ENCODE results near the gene KLHDC3.

KLHDC3 gene

DNA sequence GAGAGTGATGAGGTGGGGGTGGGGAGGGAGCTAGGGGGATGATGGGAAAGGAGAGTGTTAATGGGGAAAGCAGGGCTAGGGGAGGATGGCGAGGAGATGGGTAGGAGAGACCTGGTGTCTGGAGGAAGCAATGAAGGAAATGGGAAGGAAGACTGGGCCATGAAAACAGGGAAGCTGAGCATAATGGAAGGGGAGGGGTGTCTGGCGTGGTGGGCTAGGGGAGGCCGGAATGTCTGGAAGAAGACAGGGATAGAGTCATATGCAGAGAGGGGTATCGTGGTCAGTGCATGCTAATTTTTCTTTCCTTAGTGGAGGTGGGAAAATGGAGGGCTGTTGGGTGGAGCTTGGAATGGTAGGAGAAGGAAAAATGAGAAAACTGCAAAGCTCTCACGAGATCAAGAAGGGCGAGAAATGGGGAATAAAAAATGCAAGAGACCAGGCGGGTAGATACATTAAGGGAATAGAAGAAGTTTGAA is 423 bp downstream of the KLHDC3 start:
- Histone ChIP-seq H3K4me1 (peaks cover 0 to 49% (median 41%) of the 10 kb centered on the region in 4 donors), H3K36me3 (peaks cover 33 to 53% (median 47%) of the 10 kb centered on the region in 3 donors), H3K4me3 (peak overlapping the region; percentile 71 to 83), H3K9me3 (no peaks in the 10 kb centered on the region), H3K27ac (peak overlapping the region; percentile 85 to 86), H3K27me3 (no peaks in the 10 kb centered on the region)
- TF ChIP-seq, protein P1, sequence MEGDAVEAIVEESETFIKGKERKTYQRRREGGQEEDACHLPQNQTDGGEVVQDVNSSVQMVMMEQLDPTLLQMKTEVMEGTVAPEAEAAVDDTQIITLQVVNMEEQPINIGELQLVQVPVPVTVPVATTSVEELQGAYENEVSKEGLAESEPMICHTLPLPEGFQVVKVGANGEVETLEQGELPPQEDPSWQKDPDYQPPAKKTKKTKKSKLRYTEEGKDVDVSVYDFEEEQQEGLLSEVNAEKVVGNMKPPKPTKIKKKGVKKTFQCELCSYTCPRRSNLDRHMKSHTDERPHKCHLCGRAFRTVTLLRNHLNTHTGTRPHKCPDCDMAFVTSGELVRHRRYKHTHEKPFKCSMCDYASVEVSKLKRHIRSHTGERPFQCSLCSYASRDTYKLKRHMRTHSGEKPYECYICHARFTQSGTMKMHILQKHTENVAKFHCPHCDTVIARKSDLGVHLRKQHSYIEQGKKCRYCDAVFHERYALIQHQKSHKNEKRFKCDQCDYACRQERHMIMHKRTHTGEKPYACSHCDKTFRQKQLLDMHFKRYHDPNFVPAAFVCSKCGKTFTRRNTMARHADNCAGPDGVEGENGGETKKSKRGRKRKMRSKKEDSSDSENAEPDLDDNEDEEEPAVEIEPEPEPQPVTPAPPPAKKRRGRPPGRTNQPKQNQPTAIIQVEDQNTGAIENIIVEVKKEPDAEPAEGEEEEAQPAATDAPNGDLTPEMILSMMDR (IDR thresholded peaks at IDR 0.05), result no peak
- no peak for DNase-seq
- intact Hi-C loops (cut with DNase I; ENCODE audit: low total_unique reads), result loop anchor here (5.0 kb wide), 3 partner anchors 38 to 108 kb away; partner anchors contain the start of genes CNPY3 and CUL7

DNA sequence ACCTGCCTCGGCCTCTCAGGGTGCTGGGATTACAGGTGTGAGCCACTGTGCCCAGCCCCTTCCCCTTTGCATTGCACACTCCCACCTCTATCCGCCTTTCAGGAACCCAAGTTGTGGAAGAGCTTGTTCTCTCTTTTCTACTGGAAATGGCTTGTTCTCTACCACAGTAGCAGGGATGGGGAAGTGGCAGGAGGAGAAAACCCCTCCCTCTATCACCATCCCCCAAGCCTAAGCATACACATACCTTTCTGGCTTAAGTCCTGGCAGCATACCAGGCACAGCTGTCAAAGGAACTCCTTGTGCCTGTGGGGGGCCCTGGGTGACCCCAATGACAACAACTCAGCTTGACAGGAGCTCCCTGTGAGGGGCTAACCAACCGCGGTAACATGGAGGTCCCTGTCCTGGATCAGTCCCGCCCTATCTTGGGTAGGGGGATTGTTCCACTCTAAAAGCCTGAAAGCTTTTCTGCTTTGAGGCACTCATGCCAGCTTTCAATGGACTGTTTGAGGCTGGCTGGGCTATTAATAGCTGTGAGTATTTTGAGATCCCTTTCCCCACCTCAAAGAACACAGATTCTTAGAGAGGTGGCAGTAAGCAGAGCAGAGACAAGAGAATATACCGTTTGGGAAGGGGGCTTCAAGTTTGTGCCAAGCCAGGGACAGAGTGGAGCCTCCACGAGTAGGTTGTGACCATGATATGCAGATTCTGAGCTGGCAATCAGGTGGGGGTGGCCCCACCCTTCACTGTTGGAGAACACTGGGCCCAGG is 2.3 kb downstream of the KLHDC3 start:
- TF ChIP-seq, protein P1 (IDR thresholded peaks at IDR 0.05), result no peak

GRCh38 chr6:43016943-43017334 is 2.9 kb downstream of the KLHDC3 start:
- Histone ChIP-seq H3K4me1 (peaks cover 0 to 58% (median 44%) of the 10 kb centered on the region in 4 donors), H3K27ac (peak overlapping the region in 1 of 2 donors; percentile 45), H3K36me3 (peaks cover 14 to 34% (median 30%) of the 10 kb centered on the region in 3 donors)

More for the DNA sequence above, 2.3 kb downstream of the KLHDC3 start:
- Histone ChIP-seq H3K9me3 (no peaks in the 10 kb centered on the region), H3K27ac (peak overlapping the region in 1 of 2 donors; percentile 45), H3K27me3 (no peaks in the 10 kb centered on the region), H3K4me1 (peaks cover 0 to 58% (median 45%) of the 10 kb centered on the region in 4 donors), H3K36me3 (peaks cover 19 to 40% (median 36%) of the 10 kb centered on the region in 3 donors), H3K4me3 (no peak overlapping the region)
- intact Hi-C loops (cut with DNase I; ENCODE audit: low total_unique reads), result no loop called here
- no peak for DNase-seq

GRCh38 chr6:43019152-43019551 is 5.1 kb downstream of the KLHDC3 start:
- intact Hi-C loops (cut with DNase I; ENCODE audit: low total_unique reads), result no loop called here
- H3K36me3 ChIP-seq, result peaks cover 14 to 31% (median 29%) of the 10 kb centered on the region in 3 donors
- H3K4me1 ChIP-seq, result peaks cover 0 to 64% (median 47%) of the 10 kb centered on the region in 4 donors

More at GRCh38 chr6:43016943-43017334, 2.9 kb downstream of the KLHDC3 start:
- H3K9me3 ChIP-seq, result no peaks in the 10 kb centered on the region
- H3K27me3 ChIP-seq, result no peaks in the 10 kb centered on the region
- intact Hi-C loops (cut with DNase I; ENCODE audit: low total_unique reads), result no loop called here
- TF ChIP-seq, protein P1 (IDR thresholded peaks at IDR 0.05), result no peak
- no peak overlapping the region for H3K4me3 ChIP-seq
- DNase-seq, result no peak

GRCh38 chr6:43020052-43020705 is 6.1 kb downstream of the KLHDC3 start:
- peak overlapping the region in 1 of 2 donors; percentile 86 for H3K27ac ChIP-seq
- no peaks in the 10 kb centered on the region for H3K27me3 ChIP-seq
- H3K9me3 ChIP-seq, result no peaks in the 10 kb centered on the region
- H3K4me1 ChIP-seq, result peaks cover 0 to 60% (median 43%) of the 10 kb centered on the region in 4 donors
- peaks cover 16 to 38% (median 36%) of the 10 kb centered on the region in 3 donors for H3K36me3 ChIP-seq
- H3K4me3 ChIP-seq, result no peak overlapping the region
- TF ChIP-seq, protein P1 (IDR thresholded peaks at IDR 0.05), result no peak
- DNase-seq, result no peak
- intact Hi-C loops (cut with DNase I; ENCODE audit: low total_unique reads), result no loop called here

More at GRCh38 chr6:43019152-43019551, 5.1 kb downstream of the KLHDC3 start:
- no peak for DNase-seq
- TF ChIP-seq, protein P1 (IDR thresholded peaks at IDR 0.05), result no peak
- no peaks in the 10 kb centered on the region for H3K27me3 ChIP-seq
- H3K9me3 ChIP-seq, result no peaks in the 10 kb centered on the region
- H3K4me3 ChIP-seq, result no peak overlapping the region
- H3K27ac ChIP-seq, result no peak overlapping the region

All from tibial artery (tissue), 4 donors.